GM23338 (cell line): Measurements from ENCODE around the gene ZNF689. TPM values are rescaled to one million over a fixed set of nuclear protein-coding genes. Genes with fewer than 3 reads are reported as not detected.

Experiments used
- ATAC-seq: fragments of 200-7000 bp; cut with Tn5 transposase; 3 replicates; pipeline ENCODE4 v1.9.1; 2020
- DNase-seq: peaks from one replicate; pipeline ENCODE4 v3.0.0-alpha.2; 2015; ENCODE audit warnings: low spot score
- H2AFZ ChIP-seq: fragments of 200-600 bp; sonication (generic); 2 replicates; pipeline ENCODE4 v1.8.0; 2016; ENCODE audit warnings: antibody characterized with exemption, mild to moderate bottlenecking, moderate library complexity
- H3F3A ChIP-seq: fragments of 200-600 bp; sonication (generic); replicated peaks from 2 replicates; pipeline ENCODE4 v1.8.0; 2017; ENCODE audit warnings: antibody characterized with exemption, mixed run types, low read depth
- H3K27ac ChIP-seq: fragments of 200-600 bp; sonication (generic); 2 replicates; pipeline ENCODE4 v1.6.1; 2016; ENCODE audit warnings: low read depth
- H3K27me3 ChIP-seq: fragments of 200-600 bp; sonication (generic); 2 replicates; pipeline ENCODE4 v1.8.0; 2016; ENCODE audit warnings: mild to moderate bottlenecking, mixed run types, moderate library complexity; ENCODE audit not compliant: insufficient read depth
- H3K36me3 ChIP-seq: fragments of 200-600 bp; sonication (generic); 2 replicates; pipeline ENCODE4 v1.8.0; 2016; ENCODE audit warnings: mild to moderate bottlenecking; ENCODE audit not compliant: insufficient read depth
- H3K4me1 ChIP-seq: fragments of 200-600 bp; sonication (generic); 2 replicates; pipeline ENCODE4 v1.8.0; 2016; ENCODE audit warnings: mild to moderate bottlenecking, moderate library complexity; ENCODE audit not compliant: insufficient read depth
- H3K4me2 ChIP-seq: fragments of 200-600 bp; sonication (generic); 2 replicates; pipeline ENCODE4 v1.7.1; 2017; ENCODE audit warnings: mixed run types
- H3K4me3 ChIP-seq: fragments of 200-600 bp; sonication (generic); 2 replicates; pipeline ENCODE4 v1.6.1; 2016; ENCODE audit warnings: mixed run types
- H3K79me2 ChIP-seq: fragments of 200-600 bp; sonication (generic); replicated peaks from 2 replicates; pipeline ENCODE4 v1.8.0; 2017; ENCODE audit warnings: mild to moderate bottlenecking; ENCODE audit not compliant: insufficient read depth
- H3K9me2 ChIP-seq: fragments of 200-600 bp; sonication (generic); 2 replicates; pipeline ENCODE4 v1.8.0; 2017; ENCODE audit not compliant: insufficient read depth
- H4K20me1 ChIP-seq: fragments of 200-600 bp; sonication (generic); replicated peaks from 2 replicates; pipeline ENCODE4 v1.8.0; 2017; ENCODE audit warnings: mild to moderate bottlenecking; ENCODE audit not compliant: insufficient read depth
- H3K27ac Mint-ChIP-seq: 2 replicates; pipeline ENCODE4 v1.8.0; 2020; ENCODE audit warnings: inconsistent platforms, mild to moderate bottlenecking, moderate library complexity, mixed read lengths
- H3K27me3 Mint-ChIP-seq: 3 replicates; pipeline ENCODE4 v1.8.0; 2022; ENCODE audit warnings: low read depth, mild to moderate bottlenecking, moderate library complexity, mixed read lengths, inconsistent platforms; ENCODE audit not compliant: insufficient read depth, poor library complexity
- H3K36me3 Mint-ChIP-seq: 3 replicates; pipeline ENCODE4 v1.8.0; 2021; ENCODE audit warnings: low read depth, mild to moderate bottlenecking, inconsistent platforms, moderate library complexity, mixed read lengths
- H3K4me1 Mint-ChIP-seq: 3 replicates; pipeline ENCODE4 v1.8.0; 2020; ENCODE audit warnings: mild to moderate bottlenecking, inconsistent platforms, mixed read lengths
- H3K4me3 Mint-ChIP-seq: 3 replicates; pipeline ENCODE4 v1.8.0; 2021; ENCODE audit warnings: moderate library complexity, mild to moderate bottlenecking, inconsistent platforms, mixed read lengths
- H3K9me3 Mint-ChIP-seq: 3 replicates; pipeline ENCODE4 v1.8.0; 2020; ENCODE audit warnings: moderate library complexity, mild to moderate bottlenecking, inconsistent platforms, mixed read lengths
- CREB1 ChIP-seq: fragments of 250-450 bp; sonication (Bioruptor Pico); IDR thresholded peaks from 2 replicates; pipeline ENCODE4 v1.5.0; 2020; ENCODE audit warnings: low read depth, mild to moderate bottlenecking, moderate library complexity
- CTCF ChIP-seq, 2 experiments: fragments of 200-600 bp in 1 of 2; sonication (generic) in 1 of 2; conservative IDR thresholded peaks; 2 replicates each; pipeline versions ENCODE4 v1.5.1 to v1.6.1; 2016 to 2017; ENCODE audit warnings: antibody characterized with exemption in 2 of 2, low read depth in 2 of 2, mild to moderate bottlenecking in 2 of 2, moderate library complexity in 1 of 2
- EZH2 ChIP-seq: fragments of 200-600 bp; sonication (generic); IDR thresholded peaks from one replicate; pipeline ENCODE4 v1.8.0; 2017; ENCODE audit warnings: antibody characterized with exemption, mild to moderate bottlenecking, low read depth; ENCODE audit not compliant: unreplicated experiment
- EZH2phosphoT487 ChIP-seq: fragments of 200-600 bp; sonication (generic); IDR thresholded peaks from one replicate; pipeline ENCODE4 v1.8.1; 2018; ENCODE audit warnings: antibody characterized with exemption; ENCODE audit not compliant: unreplicated experiment
- JUNB ChIP-seq: IDR thresholded peaks from one replicate; pipeline ENCODE4 v1.6.1; 2016; ENCODE audit warnings: antibody characterized with exemption; ENCODE audit not compliant: unreplicated experiment
- NANOG ChIP-seq: IDR thresholded peaks from 2 replicates; pipeline ENCODE4 v1.6.1; 2016; ENCODE audit warnings: antibody characterized with exemption, borderline replicate concordance
- POLR2AphosphoS5 ChIP-seq: IDR thresholded peaks from 2 replicates; pipeline ENCODE4 v1.6.1; 2016; ENCODE audit warnings: antibody characterized with exemption, low read depth
- ZNF114 ChIP-seq: fragments of 250-450 bp; sonication (Bioruptor Pico); IDR thresholded peaks from 2 replicates; pipeline ENCODE4 v1.5.0; 2020; ENCODE audit warnings: mild to moderate bottlenecking, moderate library complexity
- ZNF331 ChIP-seq: fragments of 250-450 bp; sonication (Bioruptor Pico); IDR thresholded peaks from 2 replicates; pipeline ENCODE4 v1.5.0; 2020; ENCODE audit warnings: low read depth, mild to moderate bottlenecking, moderate library complexity
- polyA plus RNA-seq: library from polyadenylated mRNA; unstranded; fragments of >200 nt; fragmentation: Nextera tagmentation; extraction: Ambion mirVana; gene quantifications from 2 replicates; pipeline ENCODE4 v1.2.1, GENCODE V29; 2016
- total RNA-seq: library from RNA; depleted of rRNA; stranded (reverse); fragments of >200 nt; shearing (Covaris generic); gene quantifications from 2 replicates; pipeline ENCODE4 v1.2.3, GENCODE V29; 2014
- TF ChIP-seq, protein P1 (sequence below): IDR thresholded peaks from one replicate; pipeline ENCODE4 v1.6.1; 2018; ENCODE audit warnings: antibody characterized with exemption; ENCODE audit not compliant: unreplicated experiment
- TF ChIP-seq, protein P2 (sequence below): IDR thresholded peaks from 2 replicates; pipeline ENCODE4 v1.6.1; 2016; ENCODE audit warnings: antibody characterized with exemption

Gene ZNF689
- total and polyA plus RNA-seq, 2 experiments from 2014 or later, result 5.3 to 16.7 TPM

DNA sequence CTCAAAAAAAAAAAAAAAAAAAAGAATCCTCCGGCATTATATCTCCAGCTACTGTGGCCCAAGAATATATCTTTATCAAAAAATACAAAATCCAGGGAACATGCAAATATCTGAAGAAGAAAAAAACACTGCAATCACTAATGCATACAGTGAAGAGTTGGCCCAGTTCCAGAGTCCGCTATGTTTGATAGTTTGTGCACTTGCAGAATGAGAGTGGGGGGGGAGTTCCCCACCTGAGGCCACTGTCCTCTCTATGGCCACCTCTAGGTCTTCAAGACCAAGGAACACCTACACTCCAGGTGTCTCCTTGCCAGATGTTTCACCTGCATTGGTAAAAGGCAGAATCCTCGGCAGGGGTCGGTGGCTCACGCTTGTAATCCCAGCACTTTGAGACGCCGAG is 28.7 kb downstream of the ZNF689 start:
- TF ChIP-seq EZH2, result no peak
- TF ChIP-seq CTCF (conservative IDR thresholded peaks at IDR 0.05; ENCODE audit: low read depth in 2 of 2), result no peak
- TF ChIP-seq JUNB, result no peak
- TF ChIP-seq NANOG, result no peak
- no peak for TF ChIP-seq EZH2phosphoT487
- TF ChIP-seq, protein P1, sequence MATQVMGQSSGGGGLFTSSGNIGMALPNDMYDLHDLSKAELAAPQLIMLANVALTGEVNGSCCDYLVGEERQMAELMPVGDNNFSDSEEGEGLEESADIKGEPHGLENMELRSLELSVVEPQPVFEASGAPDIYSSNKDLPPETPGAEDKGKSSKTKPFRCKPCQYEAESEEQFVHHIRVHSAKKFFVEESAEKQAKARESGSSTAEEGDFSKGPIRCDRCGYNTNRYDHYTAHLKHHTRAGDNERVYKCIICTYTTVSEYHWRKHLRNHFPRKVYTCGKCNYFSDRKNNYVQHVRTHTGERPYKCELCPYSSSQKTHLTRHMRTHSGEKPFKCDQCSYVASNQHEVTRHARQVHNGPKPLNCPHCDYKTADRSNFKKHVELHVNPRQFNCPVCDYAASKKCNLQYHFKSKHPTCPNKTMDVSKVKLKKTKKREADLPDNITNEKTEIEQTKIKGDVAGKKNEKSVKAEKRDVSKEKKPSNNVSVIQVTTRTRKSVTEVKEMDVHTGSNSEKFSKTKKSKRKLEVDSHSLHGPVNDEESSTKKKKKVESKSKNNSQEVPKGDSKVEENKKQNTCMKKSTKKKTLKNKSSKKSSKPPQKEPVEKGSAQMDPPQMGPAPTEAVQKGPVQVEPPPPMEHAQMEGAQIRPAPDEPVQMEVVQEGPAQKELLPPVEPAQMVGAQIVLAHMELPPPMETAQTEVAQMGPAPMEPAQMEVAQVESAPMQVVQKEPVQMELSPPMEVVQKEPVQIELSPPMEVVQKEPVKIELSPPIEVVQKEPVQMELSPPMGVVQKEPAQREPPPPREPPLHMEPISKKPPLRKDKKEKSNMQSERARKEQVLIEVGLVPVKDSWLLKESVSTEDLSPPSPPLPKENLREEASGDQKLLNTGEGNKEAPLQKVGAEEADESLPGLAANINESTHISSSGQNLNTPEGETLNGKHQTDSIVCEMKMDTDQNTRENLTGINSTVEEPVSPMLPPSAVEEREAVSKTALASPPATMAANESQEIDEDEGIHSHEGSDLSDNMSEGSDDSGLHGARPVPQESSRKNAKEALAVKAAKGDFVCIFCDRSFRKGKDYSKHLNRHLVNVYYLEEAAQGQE, result no peak
- no peak for DNase-seq
- Histone ChIP-seq H3K27me3 (no peaks in the 10 kb centered on the region), H3K4me1 (peaks cover 3% of the 10 kb centered on the region; the same call in 1 of the 2 replicates), H3K36me3 (no peaks in the 10 kb centered on the region), H3K4me2 (no peak overlapping the region), H3K79me2 (peaks cover 23% of the 10 kb centered on the region), H3K27ac (no peak overlapping the region), H3K4me3 (no peak overlapping the region), H4K20me1 (peaks cover 7% of the 10 kb centered on the region; the same call in 1 of the 2 replicates), H2AFZ (no peak overlapping the region), H3F3A (0 out of 2 replicates have a peak, but pooled peaks cover 4% of the 10 kb centered on the region), H3K9me2 (no peaks in the 10 kb centered on the region)
- Mint-ChIP-seq H3K36me3 (peaks cover 57% of the 10 kb centered on the region), H3K27me3 (peaks cover 7% of the 10 kb centered on the region), H3K4me3 (no peak overlapping the region), H3K4me1 (no peaks in the 10 kb centered on the region; the same call in 2 of the 3 replicates), H3K27ac (no peak overlapping the region), H3K9me3 (peaks cover 2% of the 10 kb centered on the region; the same call in 1 of the 3 replicates)
- ATAC-seq, result no peak

- Mint-ChIP-seq H3K4me1 (peaks cover 12% of the 10 kb centered on the region), H3K27me3 (peaks cover 6% of the 10 kb centered on the region), H3K27ac (no peak overlapping the region), H3K36me3 (peaks cover 10% of the 10 kb centered on the region; the same call in 2 of the 3 replicates), H3K9me3 (no peaks in the 10 kb centered on the region), H3K4me3 (no peak overlapping the region)
- Histone ChIP-seq H3K4me3 (no peak overlapping the region), H3K79me2 (no peaks in the 10 kb centered on the region; the same call in 1 of the 2 replicates), H3K4me1 (peaks cover 13% of the 10 kb centered on the region), H3K4me2 (no peak overlapping the region), H3F3A (0 out of 2 replicates have a peak, but pooled peaks cover 12% of the 10 kb centered on the region), H3K27ac (no peak overlapping the region), H3K36me3 (no peaks in the 10 kb centered on the region), H3K9me2 (no peaks in the 10 kb centered on the region), H3K27me3 (no peaks in the 10 kb centered on the region), H4K20me1 (peaks cover 7% of the 10 kb centered on the region; the same call in 1 of the 2 replicates), H2AFZ (no peak overlapping the region)
- DNase-seq, result no peak
- no peak for ATAC-seq
- TF ChIP-seq CTCF (conservative IDR thresholded peaks at IDR 0.05; ENCODE audit: low read depth in 2 of 2) (no peak), ZNF331 (CRISPR knock-in tag) (no peak), JUNB (no peak), POLR2AphosphoS5 (no peak), CREB1 (no peak), ZNF114 (CRISPR knock-in tag) (no peak), NANOG (no peak), EZH2 (no peak)
- TF ChIP-seq, protein P1, result no peak
- TF ChIP-seq, protein P2, sequence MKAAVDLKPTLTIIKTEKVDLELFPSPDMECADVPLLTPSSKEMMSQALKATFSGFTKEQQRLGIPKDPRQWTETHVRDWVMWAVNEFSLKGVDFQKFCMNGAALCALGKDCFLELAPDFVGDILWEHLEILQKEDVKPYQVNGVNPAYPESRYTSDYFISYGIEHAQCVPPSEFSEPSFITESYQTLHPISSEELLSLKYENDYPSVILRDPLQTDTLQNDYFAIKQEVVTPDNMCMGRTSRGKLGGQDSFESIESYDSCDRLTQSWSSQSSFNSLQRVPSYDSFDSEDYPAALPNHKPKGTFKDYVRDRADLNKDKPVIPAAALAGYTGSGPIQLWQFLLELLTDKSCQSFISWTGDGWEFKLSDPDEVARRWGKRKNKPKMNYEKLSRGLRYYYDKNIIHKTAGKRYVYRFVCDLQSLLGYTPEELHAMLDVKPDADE, result no peak
Measured at GRCh38 chr16:30574678-30575077, 35.5 kb downstream of the ZNF689 start.
